MM.1S (cell line): Measurements from ENCODE around the gene EBF4.

Experiments
- DNase-seq: peaks from one replicate; pipeline ENCODE4 v3.0.0-alpha.2; 2015
- H2AFZ ChIP-seq: fragments of 300-600 bp; sonication (generic); 2 replicates; pipeline ENCODE4 v1.6.0; 2016; ENCODE audit warnings: antibody characterized with exemption, low read length
- H3F3A ChIP-seq: fragments of 300-600 bp; sonication (generic); 2 replicates; pipeline ENCODE4 v1.6.1; 2016; ENCODE audit warnings: mild to moderate bottlenecking, antibody characterized with exemption, low read length, moderate library complexity, mixed read lengths; ENCODE audit not compliant: insufficient read depth
- H3K27ac ChIP-seq: fragments of 300-600 bp; sonication (generic); 2 replicates; pipeline ENCODE4 v1.5.1; 2016; ENCODE audit warnings: mild to moderate bottlenecking, low read length
- H3K27me3 ChIP-seq: fragments of 300-600 bp; sonication (generic); replicated peaks from 2 replicates; pipeline ENCODE4 v1.6.0; 2016; ENCODE audit warnings: low read length; ENCODE audit not compliant: insufficient read depth
- H3K36me3 ChIP-seq: fragments of 300-600 bp; sonication (generic); replicated peaks from 2 replicates; pipeline ENCODE4 v1.6.1; 2016; ENCODE audit warnings: mild to moderate bottlenecking, low read length, mixed read lengths; ENCODE audit not compliant: insufficient read depth
- H3K4me1 ChIP-seq: fragments of 300-600 bp; sonication (generic); 2 replicates; pipeline ENCODE4 v1.6.1; 2016; ENCODE audit warnings: low read length, mixed read lengths
- H3K4me2 ChIP-seq: fragments of 300-600 bp; sonication (generic); 2 replicates; pipeline ENCODE4 v1.6.0; 2016; ENCODE audit warnings: low read depth, low read length
- H3K4me3 ChIP-seq: fragments of 300-600 bp; sonication (generic); 2 replicates; pipeline ENCODE4 v1.5.1; 2016; ENCODE audit warnings: low read length, mixed read lengths
- H3K79me2 ChIP-seq: fragments of 300-600 bp; sonication (generic); 2 replicates; pipeline ENCODE4 v1.6.1; 2016; ENCODE audit warnings: mixed run types, low read length, mixed read lengths
- H3K9ac ChIP-seq: fragments of 300-600 bp; sonication (generic); 2 replicates; pipeline ENCODE4 v1.6.1; 2016; ENCODE audit warnings: low read length, mixed read lengths
- H3K9me2 ChIP-seq: fragments of 300-600 bp; sonication (generic); replicated peaks from 2 replicates; pipeline ENCODE4 v1.6.1; 2016; ENCODE audit warnings: mild to moderate bottlenecking, low read length, mixed read lengths; ENCODE audit not compliant: insufficient read depth
- H3K9me3 ChIP-seq: fragments of 300-600 bp; sonication (generic); replicated peaks from 2 replicates; pipeline ENCODE4 v1.6.1; 2016; ENCODE audit warnings: mild to moderate bottlenecking, low read length, mixed read lengths; ENCODE audit not compliant: insufficient read depth
- H4K20me1 ChIP-seq: fragments of 300-600 bp; sonication (generic); 2 replicates; pipeline ENCODE4 v1.6.1; 2016; ENCODE audit warnings: mild to moderate bottlenecking, low read length, moderate library complexity, mixed read lengths; ENCODE audit not compliant: insufficient read depth
- EZH2 ChIP-seq: fragments of 300-600 bp; sonication (generic); optimal IDR thresholded peaks from 2 replicates; pipeline ENCODE3; 2017; ENCODE audit warnings: low read depth, mild to moderate bottlenecking, antibody characterized with exemption, low read length, mixed read lengths
- EZH2phosphoT487 ChIP-seq: fragments of 300-600 bp; sonication (generic); IDR thresholded peaks from 2 replicates; pipeline ENCODE4 v1.6.1; 2018; ENCODE audit warnings: antibody characterized with exemption, low read length
- TF ChIP-seq, protein P1 (sequence below): fragments of 300-600 bp; sonication (generic); IDR thresholded peaks from 2 replicates; pipeline ENCODE4 v1.5.1; 2016; ENCODE audit warnings: antibody characterized with exemption, low read length, mixed read lengths

The EBF4 gene

GRCh38 chr20:2657241-2657640 lies 35.3 kb upstream of the EBF4 start:
- TF ChIP-seq EZH2, result no peak
- H2AFZ ChIP-seq, result no peak overlapping the region
- no peak for DNase-seq
- no peaks in the 10 kb centered on the region for H3K27me3 ChIP-seq
- peaks cover 12% of the 10 kb centered on the region for H3K4me1 ChIP-seq
- H3K79me2 ChIP-seq, result peaks cover 54% of the 10 kb centered on the region
- H4K20me1 ChIP-seq, result peaks cover 51% of the 10 kb centered on the region
- peaks cover 72% of the 10 kb centered on the region for H3F3A ChIP-seq
- H3K4me2 ChIP-seq, result no peak overlapping the region
- H3K27ac ChIP-seq, result no peak overlapping the region
- no peak overlapping the region for H3K9ac ChIP-seq
- no peaks in the 10 kb centered on the region for H3K9me2 ChIP-seq
- H3K4me3 ChIP-seq, result no peak overlapping the region
- H3K9me3 ChIP-seq, result no peaks in the 10 kb centered on the region
- H3K36me3 ChIP-seq, result peaks cover 41% of the 10 kb centered on the region

- DNase-seq, result no peak
- H2AFZ ChIP-seq, result no peak overlapping the region
- no peaks in the 10 kb centered on the region for H3K9me3 ChIP-seq
- no peaks in the 10 kb centered on the region for H3K9me2 ChIP-seq
- no peak overlapping the region for H3K4me2 ChIP-seq
- H3F3A ChIP-seq, result peaks cover 72% of the 10 kb centered on the region
- H3K27me3 ChIP-seq, result no peaks in the 10 kb centered on the region
- TF ChIP-seq, protein P1, sequence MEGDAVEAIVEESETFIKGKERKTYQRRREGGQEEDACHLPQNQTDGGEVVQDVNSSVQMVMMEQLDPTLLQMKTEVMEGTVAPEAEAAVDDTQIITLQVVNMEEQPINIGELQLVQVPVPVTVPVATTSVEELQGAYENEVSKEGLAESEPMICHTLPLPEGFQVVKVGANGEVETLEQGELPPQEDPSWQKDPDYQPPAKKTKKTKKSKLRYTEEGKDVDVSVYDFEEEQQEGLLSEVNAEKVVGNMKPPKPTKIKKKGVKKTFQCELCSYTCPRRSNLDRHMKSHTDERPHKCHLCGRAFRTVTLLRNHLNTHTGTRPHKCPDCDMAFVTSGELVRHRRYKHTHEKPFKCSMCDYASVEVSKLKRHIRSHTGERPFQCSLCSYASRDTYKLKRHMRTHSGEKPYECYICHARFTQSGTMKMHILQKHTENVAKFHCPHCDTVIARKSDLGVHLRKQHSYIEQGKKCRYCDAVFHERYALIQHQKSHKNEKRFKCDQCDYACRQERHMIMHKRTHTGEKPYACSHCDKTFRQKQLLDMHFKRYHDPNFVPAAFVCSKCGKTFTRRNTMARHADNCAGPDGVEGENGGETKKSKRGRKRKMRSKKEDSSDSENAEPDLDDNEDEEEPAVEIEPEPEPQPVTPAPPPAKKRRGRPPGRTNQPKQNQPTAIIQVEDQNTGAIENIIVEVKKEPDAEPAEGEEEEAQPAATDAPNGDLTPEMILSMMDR, result no peak
- TF ChIP-seq EZH2 (no peak), EZH2phosphoT487 (no peak)
- H3K4me1 ChIP-seq, result peaks cover 12% of the 10 kb centered on the region
- peaks cover 41% of the 10 kb centered on the region for H3K36me3 ChIP-seq
- H3K4me3 ChIP-seq, result no peak overlapping the region
- H4K20me1 ChIP-seq, result peaks cover 51% of the 10 kb centered on the region
- no peak overlapping the region for H3K27ac ChIP-seq
- H3K79me2 ChIP-seq, result peaks cover 55% of the 10 kb centered on the region
- no peak overlapping the region for H3K9ac ChIP-seq
These were observed 34.9 kb upstream of the EBF4 start for GRCh38 chr20:2657674-2658073.

DNA sequence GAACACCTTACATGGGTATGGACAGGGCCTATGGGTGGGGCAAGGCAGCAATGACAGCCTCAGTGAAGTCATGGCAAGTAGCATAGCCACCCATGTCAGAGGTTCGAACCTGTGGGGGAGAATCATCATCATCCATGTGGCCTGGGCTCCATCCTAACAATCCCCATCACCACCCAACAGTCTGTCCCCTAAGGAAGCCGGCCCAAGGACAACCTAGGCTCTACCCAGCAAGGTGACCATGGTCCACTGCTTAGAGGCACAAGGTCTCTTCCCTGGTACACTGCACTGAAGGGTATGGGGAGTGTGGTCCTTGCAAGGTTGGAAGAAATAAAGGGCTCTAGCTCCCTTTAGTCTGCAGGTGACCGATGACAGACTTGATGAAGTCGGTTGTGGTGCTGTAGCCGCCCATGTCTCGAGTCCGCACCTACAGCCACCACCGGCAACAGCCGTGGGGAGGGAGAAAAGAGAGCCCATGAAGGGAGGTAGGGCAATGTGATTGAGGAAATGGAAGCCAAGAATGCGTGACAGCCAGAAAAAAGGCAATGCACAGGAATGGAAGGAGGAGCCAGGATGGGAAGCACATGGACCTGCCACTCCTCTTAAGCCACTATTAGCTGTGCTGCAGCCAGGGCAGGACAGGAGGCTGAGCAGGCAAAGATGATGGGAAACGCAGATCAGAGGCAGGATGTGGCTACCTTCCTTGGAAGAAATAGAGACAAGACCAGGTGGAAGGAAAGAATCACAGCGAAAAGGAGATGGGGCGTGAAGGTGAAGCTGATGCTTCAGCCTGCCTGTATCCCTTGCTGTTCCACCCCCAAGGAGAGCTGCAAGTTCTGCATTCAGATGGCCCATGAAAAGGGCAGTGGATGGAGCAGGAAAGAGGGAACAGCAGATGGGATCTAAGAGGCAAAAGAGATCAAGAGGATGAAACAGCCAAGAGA lies 33.9 kb upstream of the EBF4 start:
- Histone ChIP-seq H3K4me1 (peaks cover 18% of the 10 kb centered on the region), H3K4me2 (no peak overlapping the region), H3K4me3 (no peak overlapping the region), H3K27ac (no peak overlapping the region), H3K9ac (no peak overlapping the region), H3K9me3 (no peaks in the 10 kb centered on the region), H3K79me2 (peaks cover 55% of the 10 kb centered on the region), H3K36me3 (peaks cover 41% of the 10 kb centered on the region), H3K27me3 (no peaks in the 10 kb centered on the region), H3F3A (peaks cover 62% of the 10 kb centered on the region), H3K9me2 (no peaks in the 10 kb centered on the region), H4K20me1 (peaks cover 46% of the 10 kb centered on the region), H2AFZ (no peak overlapping the region)
- DNase-seq, result no peak
- TF ChIP-seq EZH2phosphoT487 (no peak), EZH2 (no peak)
- TF ChIP-seq, protein P1, result no peak

DNA sequence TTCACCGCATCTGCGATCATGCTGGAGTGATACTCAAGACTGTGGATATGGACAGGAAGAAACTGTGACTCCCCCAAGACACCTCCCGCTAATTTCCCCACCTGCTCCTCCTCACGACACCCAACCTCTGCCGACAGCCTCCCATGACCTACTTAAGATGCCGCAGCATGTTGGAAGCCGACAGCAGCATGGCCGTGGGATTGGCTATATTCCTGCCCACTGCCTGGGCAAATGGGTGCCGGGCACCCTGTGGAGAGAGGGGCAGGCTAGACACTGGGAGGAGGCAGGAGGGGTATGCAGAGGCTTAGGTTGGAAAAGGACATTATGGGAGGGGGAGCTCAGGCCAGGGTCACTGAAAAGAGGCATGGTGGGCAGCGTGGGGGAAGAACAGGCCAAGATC lies 33.0 kb upstream of the EBF4 start:
- Histone ChIP-seq H3K4me3 (no peak overlapping the region), H2AFZ (no peak overlapping the region), H3K36me3 (peaks cover 34% of the 10 kb centered on the region), H3K4me2 (no peak overlapping the region), H3K9me2 (no peaks in the 10 kb centered on the region), H3K27me3 (no peaks in the 10 kb centered on the region), H3K9me3 (no peaks in the 10 kb centered on the region), H3K79me2 (peaks cover 49% of the 10 kb centered on the region), H3K4me1 (peaks cover 10% of the 10 kb centered on the region), H3K9ac (no peak overlapping the region), H3F3A (peaks cover 58% of the 10 kb centered on the region), H4K20me1 (peaks cover 37% of the 10 kb centered on the region), H3K27ac (no peak overlapping the region)
- no peak for DNase-seq
- TF ChIP-seq EZH2, result no peak
- no peak for TF ChIP-seq EZH2phosphoT487
